IPS-18a (cell line): ENCODE results near the gene NECAB2.

ENCODE experiments used
- H3K27ac ChIP-seq: one replicate; pipeline ENCODE4 v1.5.1; 2013; ENCODE audit warnings: low read length
- H3K27me3 ChIP-seq: one replicate; pipeline ENCODE4 v1.6.1; 2013; ENCODE audit warnings: mild to moderate bottlenecking, low read length; ENCODE audit not compliant: control insufficient read depth, insufficient read depth
- H3K36me3 ChIP-seq: one replicate; pipeline ENCODE4 v1.6.1; 2013; ENCODE audit warnings: low read depth, low read length; ENCODE audit not compliant: control insufficient read depth
- H3K4me1 ChIP-seq: one replicate; pipeline ENCODE4 v1.6.1; 2013; ENCODE audit warnings: low read depth, low read length; ENCODE audit not compliant: control insufficient read depth
- H3K4me3 ChIP-seq: one replicate; pipeline ENCODE4 v1.5.1; 2013; ENCODE audit warnings: low read length
- H3K9ac ChIP-seq: one replicate; pipeline ENCODE4 v1.6.1; 2013; ENCODE audit warnings: mild to moderate bottlenecking, low read length, moderate library complexity
- H3K9me3 ChIP-seq: one replicate; pipeline ENCODE4 v1.6.1; 2013; ENCODE audit warnings: low read depth, low read length; ENCODE audit not compliant: control insufficient read depth

NECAB2 gene

DNA sequence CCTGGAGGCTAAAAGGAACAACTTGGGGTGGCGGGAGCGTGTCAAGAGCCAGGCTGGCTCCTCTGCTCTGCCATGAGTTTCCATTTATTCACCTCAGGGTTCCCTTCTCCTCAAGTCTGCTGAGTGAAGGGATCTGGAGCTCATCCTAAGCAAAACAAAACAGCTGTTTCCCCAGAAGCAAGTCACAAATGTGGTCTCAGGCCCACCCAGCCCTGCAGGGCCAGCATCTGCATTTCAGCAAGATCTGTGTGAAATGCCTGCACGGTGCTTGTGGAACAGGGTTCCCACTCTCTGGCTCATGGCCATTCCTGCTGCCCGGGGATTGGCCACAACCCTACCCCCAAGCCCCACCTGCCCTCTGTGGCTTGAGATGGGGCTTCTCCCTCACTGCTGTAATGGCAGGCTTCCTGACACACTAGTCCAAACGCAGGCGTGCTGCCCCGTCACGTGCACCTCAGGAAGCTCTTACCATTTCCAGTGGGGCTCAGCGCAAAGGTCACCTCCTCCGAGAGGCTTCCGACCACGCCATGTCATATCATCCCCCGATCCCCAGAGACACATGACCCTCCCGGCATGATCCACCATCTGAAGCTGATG lies 72.3 kb downstream of the NECAB2 start:
- no peaks in the 10 kb centered on the region for H3K36me3 ChIP-seq
- H3K27ac ChIP-seq: no peak overlapping the region
- no peaks in the 10 kb centered on the region for H3K27me3 ChIP-seq
- H3K4me1 ChIP-seq: peaks cover 13% of the 10 kb centered on the region
- no peak overlapping the region for H3K9ac ChIP-seq
- no peaks in the 10 kb centered on the region for H3K9me3 ChIP-seq
- H3K4me3 ChIP-seq: no peak overlapping the region

DNA sequence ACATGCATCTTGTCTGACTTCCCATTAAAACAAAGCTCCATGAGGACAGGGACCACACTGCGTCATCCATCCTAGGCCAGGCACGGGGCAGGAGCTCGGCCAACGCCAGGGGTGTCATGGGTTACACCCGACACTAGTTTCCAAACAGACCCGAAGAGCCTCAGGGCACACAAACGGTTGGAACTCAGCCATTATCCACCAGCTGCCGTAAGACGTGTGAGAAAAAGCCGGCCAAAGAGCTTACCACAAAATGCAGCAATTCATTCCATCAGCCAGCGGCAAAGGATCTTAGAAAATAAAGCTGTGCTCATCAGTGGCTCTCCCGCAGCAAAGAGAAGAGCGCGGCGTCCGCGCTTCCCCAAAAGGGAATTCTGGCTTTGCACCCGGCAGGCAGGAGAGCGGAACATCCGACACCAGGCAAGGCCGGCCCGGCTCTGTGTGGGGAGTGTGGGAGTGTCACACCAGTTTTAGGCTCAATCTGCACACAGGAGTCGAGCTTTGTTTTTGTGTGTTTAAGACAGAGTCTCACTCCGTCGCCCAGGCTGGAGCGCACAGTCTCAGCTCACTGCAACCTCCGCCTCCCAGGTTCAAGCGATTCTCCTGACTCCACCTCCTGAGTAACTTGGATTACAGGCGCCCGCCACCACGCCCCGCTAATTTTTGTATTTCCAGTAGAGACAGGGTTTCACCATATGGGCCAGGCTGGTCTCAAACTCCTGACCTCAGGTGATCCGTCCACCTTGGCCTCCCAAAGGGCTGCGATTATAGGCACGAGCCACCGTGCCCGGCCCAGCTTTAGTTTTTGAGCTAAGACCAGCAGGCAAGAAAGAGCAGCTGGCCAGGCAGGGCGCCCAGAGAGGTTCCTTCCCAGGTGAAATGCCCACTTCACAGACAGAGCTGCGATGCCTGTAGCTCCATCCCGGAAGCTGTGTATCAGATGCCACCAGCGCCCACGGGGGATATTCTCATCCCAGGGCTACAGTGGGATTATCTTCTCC lies 73.1 kb downstream of the NECAB2 start:
- Histone ChIP-seq H3K9me3 (no peaks in the 10 kb centered on the region), H3K27ac (no peak overlapping the region), H3K4me3 (no peak overlapping the region), H3K36me3 (no peaks in the 10 kb centered on the region), H3K9ac (no peak overlapping the region), H3K27me3 (no peaks in the 10 kb centered on the region), H3K4me1 (peaks cover 13% of the 10 kb centered on the region)

DNA sequence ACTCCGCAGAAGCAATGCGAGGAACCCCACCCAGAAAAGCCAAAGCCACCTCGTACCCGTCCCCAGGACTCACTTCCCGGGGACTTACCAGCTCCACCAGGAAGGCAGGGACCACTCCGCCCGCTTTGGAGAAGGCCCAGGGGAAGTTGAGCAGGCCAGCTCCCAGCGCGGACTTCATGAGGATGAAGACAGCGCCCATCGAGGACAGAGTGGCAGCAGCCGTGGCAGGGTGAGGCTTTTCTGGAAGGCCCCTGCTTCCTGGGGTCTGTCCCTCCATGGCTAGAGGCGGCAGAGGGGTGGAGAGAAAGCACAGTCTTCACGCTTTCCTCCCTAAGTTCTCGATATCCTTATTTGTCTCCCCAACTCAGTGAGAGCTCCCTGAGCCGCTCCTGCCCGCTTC lies 73.8 kb downstream of the NECAB2 start:
- H3K36me3 ChIP-seq: no peaks in the 10 kb centered on the region
- H3K27me3 ChIP-seq: no peaks in the 10 kb centered on the region
- H3K4me3 ChIP-seq: no peak overlapping the region

DNA sequence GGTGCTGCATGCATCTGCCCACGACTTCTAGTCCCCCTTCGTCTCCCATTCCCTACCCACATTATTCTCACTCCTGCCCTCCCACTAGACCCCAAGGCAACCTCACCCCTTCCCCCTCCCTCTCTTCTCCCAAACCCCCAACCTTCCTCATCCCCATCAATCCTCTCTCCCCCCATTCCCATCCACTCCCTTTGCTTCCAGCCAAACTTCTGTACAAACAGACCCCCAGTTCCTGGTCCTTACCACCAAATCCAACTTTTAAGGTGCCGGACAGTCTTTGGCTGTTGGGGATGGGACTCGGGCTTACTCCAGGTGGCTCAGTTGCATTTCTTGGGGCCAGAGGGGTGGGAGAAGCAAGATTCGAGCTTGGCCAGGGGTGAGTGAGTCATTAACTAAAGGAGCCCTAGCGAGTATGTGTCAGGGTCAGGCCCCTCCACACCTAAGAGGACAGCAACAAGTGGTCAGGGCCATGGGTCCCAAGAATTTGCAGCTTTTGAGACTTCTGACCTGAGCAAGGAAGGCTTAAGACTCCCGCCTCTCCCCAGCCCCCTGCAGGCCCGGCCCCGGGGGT lies 74.3 kb downstream of the NECAB2 start, which contains the start of gene SLC38A8:
Gene SLC38A8, minus strand, starts transcription at position 488 of the 571 bp plus-strand sequence. CDS start 638 bp downstream, outside the sequence.
- Histone ChIP-seq H3K27ac (no peak within 1 kb of the TSS), H3K36me3 (no peaks in the 10 kb centered on the region), H3K4me3 (no peak within 1 kb of the TSS), H3K9me3 (no peaks in the 10 kb centered on the region), H3K27me3 (no peaks in the 10 kb centered on the region), H3K9ac (no peak within 1 kb of the TSS), H3K4me1 (peaks cover 13% of the 10 kb centered on the region)

More for the DNA sequence above, 73.8 kb downstream of the NECAB2 start:
- Histone ChIP-seq H3K9me3 (no peaks in the 10 kb centered on the region), H3K27ac (no peak overlapping the region), H3K9ac (no peak overlapping the region), H3K4me1 (peaks cover 13% of the 10 kb centered on the region)

DNA sequence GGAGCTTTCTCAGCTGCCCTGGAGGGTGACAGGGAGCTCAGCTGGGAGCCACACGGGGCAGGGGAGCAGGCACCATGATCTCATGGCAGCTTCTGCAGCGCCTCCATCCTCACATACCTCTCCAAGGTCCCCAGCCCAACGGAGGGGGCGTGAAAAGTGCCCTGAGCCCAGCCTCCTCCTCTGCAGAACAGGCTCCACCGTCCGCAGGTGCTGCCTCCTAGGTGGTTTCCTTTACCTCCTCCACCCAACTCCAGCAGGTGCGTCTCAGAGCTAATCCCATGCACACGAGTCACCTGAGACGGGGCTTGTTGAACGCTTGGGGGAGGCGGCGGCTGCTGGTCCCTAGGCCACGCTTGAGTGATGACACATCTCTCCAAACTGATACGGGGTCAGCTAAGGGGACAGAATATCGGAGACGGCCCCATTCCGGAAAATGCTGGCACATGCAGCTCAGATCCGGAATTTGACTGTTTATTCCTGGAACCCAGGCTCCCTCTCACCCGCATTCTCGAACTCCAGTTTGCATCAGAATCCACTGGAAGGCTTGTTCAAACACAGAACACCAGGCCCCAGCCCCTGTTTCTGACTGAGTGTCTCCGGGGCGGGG lies 74.9 kb downstream of the NECAB2 start:
- H3K9me3 ChIP-seq: no peaks in the 10 kb centered on the region
- no peak overlapping the region for H3K4me3 ChIP-seq
- no peak overlapping the region for H3K27ac ChIP-seq
- no peaks in the 10 kb centered on the region for H3K27me3 ChIP-seq
- H3K36me3 ChIP-seq: no peaks in the 10 kb centered on the region
- H3K4me1 ChIP-seq: peaks cover 13% of the 10 kb centered on the region
- no peak overlapping the region for H3K9ac ChIP-seq

DNA sequence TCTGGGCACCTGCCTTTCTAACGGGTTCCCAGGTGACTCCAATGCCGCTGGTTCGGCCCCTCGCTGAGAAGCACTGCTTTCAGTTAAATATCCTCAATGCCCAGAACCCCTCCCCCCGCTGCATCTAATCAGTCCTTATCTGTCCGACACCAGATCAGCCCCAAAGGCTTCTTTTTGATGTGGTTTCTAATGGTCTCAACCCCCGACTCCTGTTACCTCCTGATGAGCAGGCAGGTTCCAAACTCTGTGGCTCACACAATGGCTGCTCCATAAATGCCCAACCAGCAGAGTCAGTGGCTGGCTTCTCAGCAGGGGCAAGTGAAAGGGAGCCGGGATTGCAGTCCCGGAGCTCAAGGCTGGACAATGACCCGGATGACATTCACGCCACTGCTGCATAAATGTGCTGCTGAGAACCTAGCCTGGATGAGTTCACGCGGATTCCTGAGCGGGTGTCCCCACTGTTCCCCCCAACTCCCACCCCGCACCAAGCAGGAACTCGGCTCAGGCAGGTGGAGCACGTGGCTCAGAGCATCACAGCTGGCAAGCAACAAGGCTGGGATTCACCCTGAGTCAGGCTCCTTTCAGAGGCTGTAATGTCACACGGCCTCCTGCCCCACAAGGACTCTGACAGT lies 75.6 kb downstream of the NECAB2 start:
- Histone ChIP-seq H3K27ac (no peak overlapping the region), H3K9me3 (no peaks in the 10 kb centered on the region), H3K4me1 (peaks cover 13% of the 10 kb centered on the region), H3K9ac (no peak overlapping the region), H3K4me3 (no peak overlapping the region), H3K27me3 (no peaks in the 10 kb centered on the region), H3K36me3 (no peaks in the 10 kb centered on the region)

DNA sequence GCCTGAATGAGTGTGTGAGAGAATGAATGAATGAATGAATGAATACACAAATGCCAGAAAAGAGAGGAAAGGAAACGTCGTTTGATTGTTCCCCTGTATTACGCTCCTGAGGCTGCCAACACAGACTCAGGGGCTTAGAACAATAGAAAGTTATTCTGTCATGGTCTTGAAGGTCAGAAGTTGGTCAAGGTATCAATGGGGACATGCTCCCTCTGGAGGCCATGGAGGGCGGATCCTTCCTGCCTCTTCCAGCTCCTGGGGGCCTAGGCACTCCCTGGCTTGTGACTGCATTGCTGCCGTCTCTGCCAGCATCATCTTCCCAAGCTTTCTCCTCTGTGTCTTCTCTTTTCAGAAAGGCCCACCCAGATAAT lies 76.1 kb downstream of the NECAB2 start:
- no peaks in the 10 kb centered on the region for H3K27me3 ChIP-seq
- H3K4me1 ChIP-seq: peaks cover 13% of the 10 kb centered on the region
- H3K27ac ChIP-seq: no peak overlapping the region
- no peaks in the 10 kb centered on the region for H3K9me3 ChIP-seq
- no peak overlapping the region for H3K9ac ChIP-seq
- H3K4me3 ChIP-seq: no peak overlapping the region
- H3K36me3 ChIP-seq: no peaks in the 10 kb centered on the region

DNA sequence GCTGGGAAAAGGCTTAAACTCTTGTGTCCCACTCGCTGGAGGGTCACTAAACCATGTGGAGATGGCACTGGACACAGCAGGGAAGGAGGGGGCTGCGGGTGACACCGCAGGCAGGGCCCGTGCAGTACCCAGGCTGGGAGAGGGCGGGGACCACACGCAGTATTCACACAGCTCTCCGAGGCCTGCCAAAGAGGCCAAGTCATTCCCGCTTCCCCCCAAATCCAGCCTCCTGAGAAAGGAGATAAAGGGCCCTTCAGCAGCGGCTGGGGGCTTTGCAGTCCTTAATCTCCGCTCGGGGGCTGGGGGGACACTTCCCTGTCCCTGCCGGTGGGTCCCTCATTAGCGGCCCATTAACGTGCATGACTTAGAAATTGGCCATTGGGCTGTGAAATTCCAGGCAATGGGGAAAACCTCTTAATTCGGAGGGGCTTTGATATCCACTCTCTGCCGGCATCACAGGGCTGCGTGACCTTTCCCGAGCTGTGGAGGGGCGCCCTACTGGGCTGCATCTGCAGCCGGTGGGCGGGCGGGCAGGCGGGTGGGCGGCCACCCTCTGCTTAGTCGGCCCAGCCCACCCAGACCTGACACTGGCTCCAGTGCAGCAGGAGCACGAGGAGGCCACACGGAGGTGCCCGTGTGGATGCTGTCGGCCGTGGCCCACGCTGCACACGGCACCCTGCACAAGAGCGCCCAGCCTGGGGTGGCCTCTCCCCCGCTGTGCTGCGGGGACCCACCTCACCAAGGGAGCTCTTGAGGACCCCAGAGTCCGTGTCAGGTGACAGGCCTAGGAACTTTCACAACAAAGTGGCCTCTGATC lies 77.2 kb downstream of the NECAB2 start:
- Histone ChIP-seq H3K4me3 (no peak overlapping the region), H3K27ac (no peak overlapping the region), H3K4me1 (peaks cover 13% of the 10 kb centered on the region), H3K27me3 (no peaks in the 10 kb centered on the region), H3K9ac (no peak overlapping the region), H3K9me3 (no peaks in the 10 kb centered on the region), H3K36me3 (no peaks in the 10 kb centered on the region)

DNA sequence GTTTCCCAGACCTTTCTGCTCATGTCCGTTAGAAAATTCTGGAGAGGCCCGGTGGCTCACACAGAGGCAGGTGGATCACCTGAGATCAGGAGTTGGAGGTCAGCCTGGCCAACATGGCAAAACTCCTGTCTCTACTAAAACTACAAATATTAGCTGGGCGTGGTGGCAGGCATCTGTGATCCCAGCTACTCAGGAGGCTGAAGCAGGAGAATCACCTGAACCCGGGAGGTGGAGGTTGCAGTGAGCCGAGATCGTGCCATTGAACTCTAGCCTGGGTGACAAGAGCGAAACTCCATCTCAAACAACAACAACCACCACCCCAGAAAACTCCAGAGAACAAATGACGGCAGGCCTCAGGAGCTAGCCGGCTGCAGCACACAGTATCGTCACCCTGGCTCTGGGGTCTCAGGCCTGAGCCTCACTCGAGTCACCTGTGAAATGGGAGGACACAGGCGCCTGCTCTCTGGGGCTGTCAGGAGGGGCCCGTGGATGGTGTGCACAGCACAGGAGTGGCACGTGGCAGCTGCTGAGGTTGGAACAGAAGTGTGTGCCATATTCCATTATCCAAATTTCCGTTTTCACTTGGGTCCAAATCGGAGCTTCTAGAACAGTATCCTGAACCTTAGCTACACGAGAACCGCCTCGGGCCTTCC lies 77.9 kb downstream of the NECAB2 start:
- no peak overlapping the region for H3K9ac ChIP-seq

DNA sequence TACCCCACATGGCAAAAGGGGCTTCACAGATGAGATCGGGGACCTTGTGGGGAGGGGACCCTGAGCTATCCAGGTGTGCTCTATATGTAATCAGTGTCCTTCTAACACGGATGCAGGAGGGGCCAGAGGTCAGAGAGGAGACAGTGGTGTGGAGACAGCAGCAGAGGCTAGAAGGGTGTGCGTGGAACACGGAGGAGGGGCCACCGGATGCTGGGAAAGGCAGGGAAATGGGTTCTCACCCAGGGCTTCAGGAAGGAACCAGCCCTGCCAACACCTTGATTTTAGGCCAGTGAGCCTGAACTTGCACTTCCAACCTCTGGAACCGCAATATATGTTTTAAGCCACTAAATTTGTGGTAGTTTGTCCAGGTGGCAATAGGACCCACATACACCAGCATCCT lies 79.2 kb downstream of the NECAB2 start:
- H3K27me3 ChIP-seq: no peaks in the 10 kb centered on the region
- H3K4me1 ChIP-seq: peaks cover 13% of the 10 kb centered on the region
- no peak overlapping the region for H3K4me3 ChIP-seq
- H3K27ac ChIP-seq: no peak overlapping the region
- no peak overlapping the region for H3K9ac ChIP-seq
- H3K9me3 ChIP-seq: no peaks in the 10 kb centered on the region
- H3K36me3 ChIP-seq: peaks cover under 1% of the 10 kb centered on the region

More for the DNA sequence above, 77.9 kb downstream of the NECAB2 start:
- Histone ChIP-seq H3K27me3 (no peaks in the 10 kb centered on the region), H3K27ac (no peak overlapping the region), H3K4me1 (peaks cover 13% of the 10 kb centered on the region), H3K4me3 (no peak overlapping the region), H3K9me3 (no peaks in the 10 kb centered on the region), H3K36me3 (no peaks in the 10 kb centered on the region)
